ENCODE results near the gene NLRP6.
"Not testable (repeated sequence)": the region's sequence is repeated elsewhere in the genome, so short reads cannot be mapped to it uniquely, and the experiment has no call there.

The NLRP6 gene

GRCh38 chr11:311013-311748 lies 33.0 kb downstream of the NLRP6 start:
- DNase-seq = not testable (repeated sequence)

- no peak for DNase-seq
Measured at GRCh38 chr11:312092-312816, 34.0 kb downstream of the NLRP6 start.

- DNase-seq = no peak
Measured at GRCh38 chr11:313304-313786, 35.1 kb downstream of the NLRP6 start.

GRCh38 chr11:313787-314553 lies 35.8 kb downstream of the NLRP6 start, which contains the start of gene IFITM1:
Gene IFITM1, plus strand, starts transcription at chr11:314040. Its CDS starts 131 bp downstream, at chr11:314171.
- peak; percentile 89 for DNase-seq

GRCh38 chr11:314554-314875 lies 36.3 kb downstream of the NLRP6 start:
- DNase-seq = not testable (repeated sequence)

- no peak for DNase-seq
Measured at GRCh38 chr11:315051-315481, 36.9 kb downstream of the NLRP6 start.

GRCh38 chr11:315516-315994 lies 37.3 kb downstream of the NLRP6 start:
- DNase-seq = no peak

GRCh38 chr11:316031-316701 lies 38.0 kb downstream of the NLRP6 start:
- DNase-seq = no peak

- DNase-seq = no peak
Measured at GRCh38 chr11:316891-317301, 38.7 kb downstream of the NLRP6 start.

GRCh38 chr11:317668-318404 lies 39.6 kb downstream of the NLRP6 start:
- not testable (repeated sequence) for DNase-seq

GRCh38 chr11:318405-319120 lies 40.4 kb downstream of the NLRP6 start:
- not testable (repeated sequence) for DNase-seq

GRCh38 chr11:319121-319887 lies 41.1 kb downstream of the NLRP6 start:
- not testable (repeated sequence) for DNase-seq

GRCh38 chr11:319888-320273 lies 41.7 kb downstream of the NLRP6 start:
- DNase-seq = not testable (repeated sequence)

- no peak for DNase-seq
Measured at GRCh38 chr11:324156-324555, 45.9 kb downstream of the NLRP6 start.

- peak; percentile 13 for DNase-seq
Measured at GRCh38 chr11:324593-325517, 46.6 kb downstream of the NLRP6 start.

- no peak for DNase-seq
Measured at GRCh38 chr11:325796-326591, 47.8 kb downstream of the NLRP6 start.

- no peak for DNase-seq
Measured at GRCh38 chr11:326592-326841, 48.3 kb downstream of the NLRP6 start.

GRCh38 chr11:326842-327580 lies 48.8 kb downstream of the NLRP6 start:
- peak; percentile 82 for DNase-seq

All from MV-4-11 (cell line).